GM21786 (cell line): ENCODE measurements around the gene SLC6A8.
"Not testable (repeated sequence)": the region's sequence is repeated elsewhere in the genome, so short reads cannot be mapped to it uniquely, and the experiment has no call there.

Experiments used
- ATAC-seq: cut with Tn5 transposase; IDR thresholded peaks from one replicate; pipeline ENCODE4 v1.9.1; 2021; ENCODE audit not compliant: unreplicated experiment

SLC6A8 gene

DNA sequence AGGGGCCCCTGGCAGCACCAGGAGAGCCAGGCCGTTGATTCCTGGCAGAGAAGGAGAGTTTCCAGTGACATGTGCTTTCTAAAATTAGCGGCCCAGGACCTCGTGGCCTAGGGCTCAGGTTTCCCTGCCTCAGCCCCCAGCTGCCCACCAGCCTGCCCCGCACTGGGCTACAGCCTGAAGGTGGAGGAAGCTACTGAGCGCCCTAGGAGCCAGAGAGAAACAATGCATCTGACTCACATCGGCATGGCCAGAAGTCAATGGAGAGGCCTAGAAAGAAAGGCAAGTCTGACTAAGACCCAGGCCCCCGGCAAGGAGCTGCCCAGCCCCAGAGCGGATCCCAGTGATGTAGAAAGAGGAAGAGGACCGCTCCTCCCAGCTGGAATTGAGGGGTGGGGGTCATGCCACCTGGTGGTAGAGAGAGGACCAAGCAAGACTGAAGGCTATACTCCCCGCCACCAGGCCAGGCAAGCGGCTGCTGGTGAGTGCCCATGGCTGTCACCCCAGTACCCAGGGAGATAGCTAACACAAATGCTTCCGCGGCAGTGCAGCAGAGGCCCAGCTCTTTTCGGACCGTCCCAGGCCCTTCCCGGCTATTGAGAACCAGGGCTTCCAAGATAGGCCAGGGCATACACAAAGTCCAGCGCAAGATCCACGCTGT, 17.8 kb downstream of the SLC6A8 start:
- ATAC-seq, result not testable (repeated sequence)

DNA sequence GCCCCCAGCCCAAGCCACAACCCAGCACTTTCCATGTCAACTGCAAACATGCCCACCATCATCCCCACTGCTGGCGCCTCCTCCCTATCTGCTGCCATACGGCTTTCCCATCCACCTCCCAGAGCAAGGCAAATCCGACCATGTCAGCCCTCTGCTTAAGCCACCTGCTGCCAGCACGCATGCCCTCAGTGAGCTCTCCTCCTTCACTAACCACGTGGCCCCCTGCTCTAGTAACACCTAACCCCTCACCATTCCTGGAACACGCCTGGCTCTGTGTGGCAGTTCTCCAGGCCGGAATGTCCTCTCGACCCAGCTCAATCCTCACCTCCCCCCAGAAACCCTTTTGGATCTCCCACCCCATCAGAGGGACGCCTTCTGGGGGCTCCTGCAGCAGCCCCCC, 19.1 kb downstream of the SLC6A8 start:
- no peak for ATAC-seq

GRCh38 chrX:153707406-153707805, 19.7 kb downstream of the SLC6A8 start:
- no peak for ATAC-seq

- ATAC-seq, result no peak
These were observed 20.7 kb downstream of the SLC6A8 start for GRCh38 chrX:153708415-153708814.

DNA sequence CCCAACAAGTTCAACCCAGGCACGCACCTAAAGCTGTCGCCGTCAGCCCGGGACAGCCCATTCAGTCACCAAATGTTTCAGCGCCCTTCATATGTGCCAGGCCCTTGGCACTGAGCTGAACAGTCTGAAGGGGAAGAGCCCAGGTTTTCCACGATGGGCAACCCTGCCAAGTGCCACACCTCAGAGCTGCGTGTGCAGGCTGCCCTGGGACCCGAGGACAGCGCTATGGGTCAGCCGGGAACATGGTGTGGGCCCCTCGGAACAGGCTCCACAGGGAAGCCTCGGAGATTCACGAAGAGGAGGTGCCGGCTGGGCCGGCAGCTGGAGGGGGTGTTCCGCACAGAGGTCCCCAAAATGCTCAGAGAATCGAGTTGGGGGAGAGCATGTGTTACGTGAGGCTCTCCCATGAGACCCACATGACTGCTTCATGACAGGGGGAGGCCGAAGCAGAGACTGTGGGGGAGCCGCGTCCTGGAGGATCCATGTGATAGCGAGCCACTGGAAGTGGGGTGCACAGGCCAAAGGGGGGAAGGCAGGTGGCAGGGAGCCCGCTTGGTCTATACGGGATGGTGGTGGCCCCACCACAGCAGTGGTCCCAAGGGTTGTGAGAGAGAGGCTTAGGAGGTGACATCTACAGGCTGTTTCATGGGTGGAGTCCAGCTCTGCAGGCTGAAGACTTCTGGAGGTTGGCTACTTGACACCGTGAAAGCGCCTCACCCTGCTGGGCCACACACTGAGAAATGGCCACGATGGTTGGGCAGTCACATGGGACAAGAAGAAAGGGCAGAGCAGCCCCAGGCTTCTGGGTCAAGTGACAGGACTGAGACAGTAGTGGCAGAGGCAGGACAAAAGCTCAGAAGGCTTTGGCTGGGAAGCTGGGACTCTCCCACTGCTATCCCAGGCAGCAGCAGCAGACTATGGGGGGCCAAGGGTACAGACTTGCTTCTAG, 22.3 kb downstream of the SLC6A8 start:
- ATAC-seq, result no peak

DNA sequence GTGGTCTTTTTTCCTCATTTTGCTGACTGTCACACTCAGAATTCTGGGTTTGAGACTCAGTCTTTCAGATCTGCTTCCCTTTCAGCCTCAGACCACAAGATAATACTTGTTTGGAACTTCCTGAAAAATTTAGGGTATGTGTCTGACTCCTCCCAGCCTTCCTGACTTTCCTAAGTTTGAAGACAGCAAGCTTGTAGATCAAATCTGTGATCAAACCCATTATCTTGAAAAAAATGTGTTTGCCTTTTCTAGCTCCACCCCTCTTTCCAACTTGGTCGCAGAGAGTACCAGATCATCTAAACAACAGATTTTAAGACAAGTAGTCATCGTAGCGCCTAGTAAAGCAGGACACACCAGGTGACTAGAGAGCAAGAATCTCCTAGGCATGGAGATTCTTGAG, 26.5 kb downstream of the SLC6A8 start:
- no peak for ATAC-seq

GRCh38 chrX:153717445-153717844, 29.7 kb downstream of the SLC6A8 start:
- ATAC-seq, result no peak

DNA sequence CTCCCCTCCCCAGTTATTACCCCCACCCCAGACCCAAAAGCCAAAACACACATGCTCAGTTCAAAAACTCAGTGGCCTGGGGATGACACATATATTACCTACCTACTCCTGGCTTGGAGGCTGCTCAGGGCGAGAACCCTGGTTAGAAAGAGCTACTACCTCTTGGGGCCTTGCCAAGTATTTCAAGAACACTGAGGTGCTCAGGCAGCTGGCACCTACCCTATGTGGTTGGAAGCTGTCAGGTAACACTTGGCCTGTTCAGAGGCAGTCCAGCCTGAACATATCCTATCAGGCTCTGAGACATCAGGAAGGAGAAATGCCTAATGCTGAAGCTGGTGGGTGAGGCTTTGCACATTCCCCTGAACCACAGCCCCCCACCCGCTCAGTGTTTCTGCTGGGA, 31.5 kb downstream of the SLC6A8 start:
- no peak for ATAC-seq

DNA sequence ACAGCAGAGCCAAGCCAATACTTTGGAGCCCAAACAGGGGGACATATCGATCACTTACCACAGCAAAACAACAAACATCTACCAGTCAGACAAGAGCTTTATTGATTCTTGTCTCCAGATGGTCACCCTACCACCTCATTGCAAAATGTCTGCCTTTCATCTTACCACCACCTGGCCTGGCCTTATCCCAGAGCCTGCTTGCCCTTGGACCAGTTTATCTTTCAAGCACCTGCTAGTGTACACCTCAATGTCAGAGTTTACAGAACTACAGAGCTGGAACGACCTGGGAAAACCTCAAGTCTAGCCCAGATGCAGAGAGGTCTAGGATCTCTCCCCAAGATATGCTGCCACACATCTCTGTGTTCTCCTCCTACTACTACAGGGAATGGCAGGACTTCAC, 32.0 kb downstream of the SLC6A8 start:
- no peak for ATAC-seq

DNA sequence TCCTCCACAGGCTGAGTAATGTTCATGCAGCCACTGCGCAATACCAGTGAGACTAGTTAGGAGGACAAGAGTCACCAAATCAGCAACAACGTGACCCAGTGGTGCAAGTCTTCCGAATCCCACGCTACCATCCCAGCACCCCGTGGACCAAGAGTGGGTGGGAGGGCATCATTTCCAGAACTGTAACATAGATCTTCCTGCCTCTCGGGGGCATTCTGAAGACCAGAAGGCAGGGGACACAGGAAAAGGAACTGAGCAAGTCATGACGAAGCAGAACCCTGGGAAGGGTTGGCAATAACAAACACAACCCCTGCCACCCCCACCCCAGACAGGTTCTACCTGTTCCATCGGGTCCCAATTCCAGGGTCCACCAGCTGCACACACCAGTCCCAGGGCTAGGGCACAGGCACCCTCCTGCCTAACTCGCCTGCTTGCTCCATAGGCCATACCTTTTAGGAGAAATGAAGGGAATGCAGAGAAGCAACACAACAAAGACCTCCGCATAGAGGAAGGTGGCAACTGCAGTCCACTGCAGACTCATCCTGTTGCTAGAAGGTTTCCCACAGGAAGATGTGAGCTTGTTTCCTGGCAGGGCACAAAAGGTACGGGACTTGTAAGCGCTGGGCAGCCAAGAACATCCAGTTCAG, 35.1 kb downstream of the SLC6A8 start:
- no peak for ATAC-seq

GRCh38 chrX:153723351-153724251, 35.9 kb downstream of the SLC6A8 start:
- peak; percentile 27 for ATAC-seq

GRCh38 chrX:153724252-153725038, 36.7 kb downstream of the SLC6A8 start, which contains the start of the genes ABCD1 and BCAP31:
ABCD1 (plus strand) TSS chrX:153724856; CDS start chrX:153725267, 411 bp downstream.
BCAP31 (minus strand) TSS chrX:153724387; CDS start chrX:153723244, 1,143 bp downstream.
- peak; percentile 45 for ATAC-seq

GRCh38 chrX:153725039-153725831, 37.5 kb downstream of the SLC6A8 start:
- ATAC-seq, result no peak

- ATAC-seq, result no peak
These were observed 38.1 kb downstream of the SLC6A8 start for GRCh38 chrX:153725832-153726285.

- peak; percentile 56 for ATAC-seq
These were observed 38.8 kb downstream of the SLC6A8 start for GRCh38 chrX:153726286-153727122.

- ATAC-seq, result no peak
These were observed 39.6 kb downstream of the SLC6A8 start for GRCh38 chrX:153727123-153727931.

DNA sequence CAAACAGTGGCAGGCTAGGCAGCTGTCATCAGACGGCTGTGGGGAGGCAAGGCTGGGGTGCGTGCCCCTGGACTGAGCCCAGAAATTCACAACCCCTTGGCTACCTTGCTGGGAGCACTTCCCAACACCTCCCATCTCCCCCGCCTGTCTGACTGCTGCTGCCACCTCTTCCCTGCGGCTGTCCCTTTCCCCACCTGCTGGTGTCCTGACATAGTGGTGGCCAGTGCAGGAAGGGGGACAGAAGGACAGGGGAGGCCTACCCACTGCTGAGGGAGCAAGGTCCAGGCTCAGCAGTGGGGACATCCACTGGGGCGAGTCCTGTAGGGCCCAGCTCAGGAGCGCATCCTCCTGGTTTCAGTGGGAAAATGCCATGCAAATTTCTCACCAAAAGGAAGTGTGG, 40.4 kb downstream of the SLC6A8 start:
- ATAC-seq, result no peak
